Adrenal gland (tissue), 12 donors: ENCODE measurements around the gene MGRN1. TPM values are rescaled to one million over a fixed set of nuclear protein-coding genes. Genes with fewer than 3 reads are reported as not detected.

ENCODE experiments used
- DNase-seq, 7 donors: peaks; one replicate each; pipeline ENCODE4 v3.0.0-alpha.2; 2019 to 2020
- H3K27ac ChIP-seq, 5 donors: fragments of 200-600 bp; sonication (generic) in 4 of 5; 1 replicate in 3 of 5; 2 replicates in 2 of 5; pipeline versions ENCODE4 v1.5.1 to v1.8.0; 2016 to 2020; ENCODE audit warnings: mild to moderate bottlenecking in 1 of 5
- H3K27me3 ChIP-seq: fragments of 200-600 bp; 2 replicates; pipeline ENCODE4 v1.8.0; 2021
- H3K36me3 ChIP-seq, 2 donors: fragments of 200-600 bp; replicated peaks in 1 of 2; 1 replicate in 1 of 2; 2 replicates in 1 of 2; pipeline versions ENCODE4 v1.5.1 to v1.8.0; 2018 to 2022
- H3K4me1 ChIP-seq, 2 donors: fragments of 200-600 bp; replicated peaks in 1 of 2; 1 replicate in 1 of 2; 2 replicates in 1 of 2; pipeline versions ENCODE4 v1.5.1 to v1.8.0; 2018 to 2021
- H3K4me3 ChIP-seq, 4 donors: fragments of 200-600 bp; sonication (generic) in 3 of 4; one replicate each; pipeline ENCODE4 v1.5.1; 2016 to 2018
- H3K9me3 ChIP-seq, 3 donors: fragments of 200-600 bp; sonication (generic) in 1 of 3; replicated peaks in 1 of 3; 1 replicate in 2 of 3; 2 replicates in 1 of 3; pipeline versions ENCODE4 v1.5.1 to v1.8.0; 2016 to 2021
- CTCF ChIP-seq, 6 experiments: fragments of 450-650 bp in 4 of 6; fragments of 200-600 bp in 2 of 6; sonication (generic) in 1 of 6; IDR thresholded peaks; 1 replicate in 5 of 6; 2 replicates in 1 of 6; pipeline versions ENCODE4 v1.5.1 to v1.8.0; 2016 to 2021; ENCODE audit warnings: antibody characterized with exemption in 6 of 6, mild to moderate bottlenecking in 2 of 6, moderate library complexity in 1 of 6
- POLR2A ChIP-seq, 2 donors: fragments of 450-650 bp; IDR thresholded peaks; one replicate each; pipeline ENCODE4 v1.6.1; 2017; ENCODE audit warnings: antibody characterized with exemption in 2 of 2, mild to moderate bottlenecking in 2 of 2, moderate library complexity in 1 of 2
- WGBS, 4 donors: extraction: QIAGEN DNeasy Blood & Tissue Kit in 2 of 4; methylation state at CpG; one replicate each; pipeline versions ENCODE4 v1.1.5 to v1.1.7; 2013 to 2017; 5-methylcytosine and 5-hydroxymethylcytosine counted together
- intact Hi-C, 2 donors: fragments of 100-400 bp; cut with DNase I; formaldehyde crosslinking; loops; one replicate each; pipeline versions ENCODE4 v1.14.1 to v1.15.0; 2022 to 2023
- polyA plus RNA-seq, 3 donors: library from polyadenylated mRNA; stranded (reverse); fragments of 200-250 nt in 2 of 3; fragments of 350-450 nt in 1 of 3; fragmentation: Illumina TruSeq in 1 of 3; extraction: RNeasy Lipid Tissue Mini Kit (QIAGEN cat#74804) in 1 of 3; gene quantifications; one replicate each; pipeline ENCODE4 v1.2.3, GENCODE V29; 2013 to 2014
- total RNA-seq, 9 donors: library from RNA; depleted of rRNA in 4 of 9; stranded (reverse); fragments of >200 nt in 4 of 9; fragments of 120-200 nt in 1 of 9; fragmentation: NEBNext Ultra II Directional in 1 of 9; extraction: Animal tissue kit (Norgen Biotek cat#: 25700) in 1 of 9; gene quantifications; one replicate each; pipeline versions ENCODE4 v1.1.0 to v1.2.4, GENCODE V29; 2013 to 2023
- donor health status: healthy with polysubstance abuse.
- donor health status: Bipolar disorder and iron deficiency.
- donor health status: DM: yes; HTN: yes; CAD: no.
- donor health status: DM: no; HTN: no; CAD: no.
- donor health status: DM: no; HTN: no; CAD: no.
- donor health status: DM: yes; HTN: yes; CAD: no.

The MGRN1 gene
- total and polyA plus RNA-seq, 12 donors = 17.5 to 94.1 (median 58.4) TPM

- H3K36me3 ChIP-seq = peaks cover 0 to 11% of the 10 kb centered on the region in 2 donors
- H3K4me3 ChIP-seq = no peak overlapping the region
- no peak for DNase-seq
- H3K27ac ChIP-seq = no peak overlapping the region
- WGBS, 4 donors = 91 to 100% (median 97%) methylated on average over 1 of the region's 1 CpG
- no peak for TF ChIP-seq CTCF (IDR thresholded peaks at IDR 0.05)
- TF ChIP-seq POLR2A (IDR thresholded peaks at IDR 0.05) = no peak
- no peaks in the 10 kb centered on the region for H3K27me3 ChIP-seq
- intact Hi-C loops = no loop called here
- peaks cover 0 to 10% of the 10 kb centered on the region in 2 donors for H3K4me1 ChIP-seq
- no peaks in the 10 kb centered on the region for H3K9me3 ChIP-seq
Measured at GRCh38 chr16:4631444-4631843, 6.8 kb downstream of the MGRN1 start.

- Histone ChIP-seq H3K27me3 (no peaks in the 10 kb centered on the region), H3K9me3 (no peaks in the 10 kb centered on the region), H3K36me3 (peaks cover 0 to 11% of the 10 kb centered on the region in 2 donors), H3K4me3 (no peak overlapping the region), H3K27ac (no peak overlapping the region), H3K4me1 (peaks cover 0 to 4% of the 10 kb centered on the region in 2 donors)
- DNase-seq = no peak
- TF ChIP-seq CTCF (IDR thresholded peaks at IDR 0.05) = no peak
- no peak for TF ChIP-seq POLR2A (IDR thresholded peaks at IDR 0.05)
- intact Hi-C loops = no loop called here
- WGBS, 4 donors = 87 to 90% (median 87%) methylated on average over 12 to 20 of the region's 20 CpGs
Measured at GRCh38 chr16:4633910-4634635, 9.4 kb downstream of the MGRN1 start.

- Histone ChIP-seq H3K4me3 (no peak overlapping the region), H3K27me3 (no peaks in the 10 kb centered on the region), H3K27ac (no peak overlapping the region), H3K4me1 (peaks cover 4 to 8% of the 10 kb centered on the region in 2 donors), H3K36me3 (peaks cover 0 to 11% of the 10 kb centered on the region in 2 donors), H3K9me3 (no peaks in the 10 kb centered on the region)
- no peak for TF ChIP-seq POLR2A (IDR thresholded peaks at IDR 0.05)
- TF ChIP-seq CTCF (IDR thresholded peaks at IDR 0.05) = no peak
- intact Hi-C loops = no loop called here
- DNase-seq = no peak
- 89 to 94% (median 91%) methylated on average over 11 to 12 of the region's 12 CpGs for WGBS, 4 donors
Measured at GRCh38 chr16:4634768-4635167, 10.1 kb downstream of the MGRN1 start.

- no peak for DNase-seq
- intact Hi-C loops = no loop called here
- WGBS, 4 donors = 81 to 91% (median 82%) methylated on average over 8 to 13 of the region's 13 CpGs
- H3K9me3 ChIP-seq = no peaks in the 10 kb centered on the region
- TF ChIP-seq CTCF (IDR thresholded peaks at IDR 0.05) (no peak), POLR2A (IDR thresholded peaks at IDR 0.05) (no peak)
- H3K4me3 ChIP-seq = no peak overlapping the region
- no peaks in the 10 kb centered on the region for H3K27me3 ChIP-seq
- peaks cover 0 to 11% of the 10 kb centered on the region in 2 donors for H3K36me3 ChIP-seq
- H3K27ac ChIP-seq = no peak overlapping the region
- H3K4me1 ChIP-seq = peaks cover 14 to 17% of the 10 kb centered on the region in 2 donors
Measured at GRCh38 chr16:4636196-4636595, 11.6 kb downstream of the MGRN1 start.
